HepG2 (cell line): ENCODE results near the gene PTPN2. TPM values are rescaled to one million over a fixed set of nuclear protein-coding genes. Genes with fewer than 3 reads are reported as not detected.

Source experiments
- ATAC-seq: fragments of 200-7000 bp; cut with Tn5 transposase; 3 replicates; pipeline ENCODE4 v1.9.1; 2020; ENCODE audit warnings: mild to moderate bottlenecking, moderate library complexity
- BruUV-seq: library from RNA; stranded (reverse); fragments of 400-500 nt; replicated peaks from 2 replicates; lab custom pipeline; 2021; lab: Mats Ljungman, UMichigan
- CTCF ChIA-PET: fragments of 300-600 bp; formaldehyde crosslinking; extraction: SDS; loops from one replicate; lab custom pipeline; 2021; ENCODE audit warnings: low total read pairs, inconsistent platforms, low intra/inter-chr PET ratio; lab: Yijun Ruan, JAX
- POLR2A ChIA-PET: fragments of 350-600 bp; sonication (Branson Sonifier 250); formaldehyde crosslinking; loops from one replicate; lab custom pipeline; 2020; ENCODE audit warnings: antibody characterized with exemption, inconsistent platforms; lab: Yijun Ruan, JAX
- DNase-seq: peaks from one replicate; pipeline ENCODE4 v3.0.0-alpha.2; 2015; ENCODE audit warnings: low spot score
- FAIRE-seq: peaks from 3 replicates; lab custom pipeline; 2011; peaks lifted over from hg19 to GRCh38; lab: Jason Lieb, UNC
- H2AFZ ChIP-seq: one replicate; pipeline ENCODE4 v1.6.1; 2011; ENCODE audit warnings: low read length, inconsistent platforms
- H3K27ac ChIP-seq: fragments of 300-600 bp; 3 replicates; pipeline ENCODE4 v1.8.0; 2011; ENCODE audit warnings: mixed run types, mild to moderate bottlenecking, mixed read lengths, low read length, inconsistent platforms; ENCODE audit not compliant: insufficient read depth; ENCODE audit errors: extremely low read length
- H3K27me3 ChIP-seq, 2 experiments: fragments of 200-600 bp in 1 of 2; 2 replicates in 1 of 2; 3 replicates in 1 of 2; pipeline versions ENCODE4 v1.6.0 to v1.8.0; 2011; ENCODE audit warnings: low read length in 2 of 2, mild to moderate bottlenecking in 2 of 2, moderate library complexity in 2 of 2, inconsistent platforms in 1 of 2; ENCODE audit not compliant: insufficient read depth in 2 of 2, control insufficient read depth in 1 of 2
- H3K36me3 ChIP-seq, 2 experiments: fragments of 200-600 bp in 1 of 2; replicated peaks in 1 of 2; 2 replicates in 1 of 2; 3 replicates in 1 of 2; pipeline versions ENCODE4 v1.5.1 to v1.8.0; 2011; ENCODE audit warnings: low read length in 2 of 2, inconsistent platforms in 1 of 2; ENCODE audit not compliant: insufficient read depth in 2 of 2, control insufficient read depth in 1 of 2
- H3K4me1 ChIP-seq: 2 replicates; pipeline ENCODE4 v1.5.1; 2012; ENCODE audit warnings: low read length, inconsistent platforms; ENCODE audit not compliant: insufficient read depth
- H3K4me2 ChIP-seq: 2 replicates; pipeline ENCODE4 v1.6.0; 2011; ENCODE audit warnings: low read depth, low read length, inconsistent platforms
- H3K4me3 ChIP-seq, 3 experiments: fragments of 200-600 bp in 1 of 3; sonication (generic), shearing (Covaris generic) in 1 of 3; replicated peaks in 1 of 3; 2 replicates each; pipeline ENCODE4 v1.5.1; 2011 to 2016; ENCODE audit warnings: low read length in 3 of 3, inconsistent platforms in 2 of 3, low read depth in 2 of 3, mild to moderate bottlenecking in 2 of 3, control low read depth in 1 of 3, mixed read lengths in 1 of 3; ENCODE audit not compliant: insufficient read depth in 1 of 3
- H3K79me2 ChIP-seq: one replicate; pipeline ENCODE4 v1.6.1; 2011; ENCODE audit warnings: low read length, inconsistent platforms; ENCODE audit not compliant: insufficient read depth
- H3K9ac ChIP-seq: 2 replicates; pipeline ENCODE4 v1.6.0; 2011; ENCODE audit warnings: mild to moderate bottlenecking, low read depth, low read length, inconsistent platforms; ENCODE audit not compliant: insufficient read depth
- H3K9me3 ChIP-seq: 2 replicates; pipeline ENCODE4 v1.5.1; 2012; ENCODE audit warnings: mild to moderate bottlenecking, low read length
- H4K20me1 ChIP-seq: 2 replicates; pipeline ENCODE4 v1.6.0; 2011; ENCODE audit warnings: inconsistent platforms, mild to moderate bottlenecking, low read length, moderate library complexity; ENCODE audit not compliant: insufficient read depth
- GZF1 ChIP-seq: sonication (generic); formaldehyde crosslinking; IDR thresholded peaks from 2 replicates; pipeline ENCODE4 v1.5.1; 2020; ENCODE audit warnings: mild to moderate bottlenecking, missing genetic modification reagents
- IKZF1 ChIP-seq: fragments of 450-650 bp; IDR thresholded peaks from 2 replicates; pipeline ENCODE4 v1.7.1; 2016
- KAT8 ChIP-seq: IDR thresholded peaks from 2 replicates; pipeline ENCODE4 v1.6.1; 2016; ENCODE audit warnings: missing genetic modification reagents, missing compliant biosample characterization
- MIER3 ChIP-seq: IDR thresholded peaks from 2 replicates; pipeline ENCODE4 v1.6.1; 2016; ENCODE audit warnings: missing compliant biosample characterization, borderline replicate concordance
- MIXL1 ChIP-seq: IDR thresholded peaks from 2 replicates; pipeline ENCODE4 v1.6.1; 2016
- PHB2 ChIP-seq: fragments of 450-650 bp; IDR thresholded peaks from 2 replicates; pipeline ENCODE4 v1.6.1; 2018; ENCODE audit not compliant: partially characterized antibody
- RARA ChIP-seq: IDR thresholded peaks from 2 replicates; pipeline ENCODE4 v1.6.1; 2016; ENCODE audit warnings: missing genetic modification reagents, missing compliant biosample characterization
- RBM39 ChIP-seq: fragments of 200-400 bp; formaldehyde crosslinking; IDR thresholded peaks from one replicate; pipeline ENCODE4 v1.6.1; 2018; ENCODE audit warnings: antibody characterized with exemption, mild to moderate bottlenecking, low read depth, low read length; ENCODE audit not compliant: poor library complexity, severe bottlenecking
- SOX13 ChIP-seq, 3 experiments: fragments of 450-650 bp in 1 of 3; sonication (generic) in 1 of 3; formaldehyde crosslinking in 1 of 3; IDR thresholded peaks in 2 of 3; conservative IDR thresholded peaks in 1 of 3; 2 replicates each; pipeline versions ENCODE4 v1.5.0 to v1.6.1; 2016 to 2020; ENCODE audit warnings: antibody characterized with exemption in 1 of 3, mild to moderate bottlenecking in 1 of 3, missing compliant biosample characterization in 1 of 3, missing genetic modification reagents in 1 of 3, moderate library complexity in 1 of 3
- YY1 ChIP-seq: IDR thresholded peaks from 2 replicates; pipeline ENCODE4 v1.6.1; 2011; ENCODE audit warnings: low read length, low read depth, moderate library complexity, mild to moderate bottlenecking; ENCODE audit not compliant: insufficient read depth, insufficient replicate concordance
- ZNF564 ChIP-seq: sonication (generic); formaldehyde crosslinking; IDR thresholded peaks from 2 replicates; pipeline ENCODE4 v1.8.1; 2023; ENCODE audit warnings: mild to moderate bottlenecking, missing genetic modification reagents
- ZNF570 ChIP-seq: sonication (generic); formaldehyde crosslinking; IDR thresholded peaks from 2 replicates; pipeline ENCODE4 v1.4.0; 2020; ENCODE audit warnings: mild to moderate bottlenecking, missing genetic modification reagents, borderline replicate concordance
- ZNF629 ChIP-seq: sonication (generic); formaldehyde crosslinking; conservative IDR thresholded peaks from 2 replicates; pipeline ENCODE4 v1.5.0; 2020; ENCODE audit warnings: missing genetic modification reagents
- ZNF670 ChIP-seq: sonication (generic); formaldehyde crosslinking; IDR thresholded peaks from 2 replicates; pipeline ENCODE4 v1.8.0; 2022; ENCODE audit warnings: mild to moderate bottlenecking, missing genetic modification reagents, borderline replicate concordance
- ZNF709 ChIP-seq: sonication (generic); formaldehyde crosslinking; IDR thresholded peaks from 2 replicates; pipeline ENCODE4 v1.5.0; 2020; ENCODE audit warnings: mild to moderate bottlenecking, missing genetic modification reagents
- WGBS: methylation state at CpG from one replicate; pipeline ENCODE4 v1.1.6; 2017; ENCODE audit warnings: low lambda C conversion rate; 5-methylcytosine and 5-hydroxymethylcytosine counted together
- in situ Hi-C: cut with HindIII; loops from 2 replicates; pipeline ENCODE4 v1.10.0; 2017; ENCODE audit warnings: low pct_unique_long_range_greater_than_20kb; ENCODE audit not compliant: extremely low pct_ligation_motif_present
- intact Hi-C: fragments of 100-400 bp; cut with micrococcal nuclease; formaldehyde crosslinking; loops from one replicate; pipeline ENCODE4 v1.10.0; 2022; ENCODE audit not compliant: unreplicated experiment
- polyA plus RNA-seq, 8 experiments: library from polyadenylated mRNA; depleted of rRNA in 3 of 8; stranded (reverse) in 7 of 8; unstranded in 1 of 8; fragments of >200 nt; fragmentation: Illumina TruSeq in 4 of 8; extraction: Trizol in 4 of 8; gene quantifications; 2 replicates each; pipeline versions ENCODE4 v1.2.1 to v1.2.3, GENCODE V29; 2011 to 2016; ENCODE audit warnings: low read depth in 4 of 8, missing spikeins in 1 of 8, mixed read lengths in 1 of 8; ENCODE audit not compliant: insufficient read depth in 1 of 8
- total RNA-seq, 5 experiments: library from RNA; depleted of rRNA; stranded (reverse); fragments of >200 nt; fragmentation: Illumina TruSeq; extraction: Trizol; gene quantifications; 2 replicates each; pipeline ENCODE4 v1.2.3, GENCODE V29; 2016; ENCODE audit warnings: low read depth in 1 of 5
- TF ChIP-seq, protein P1 (sequence below): sonication (generic); formaldehyde crosslinking; IDR thresholded peaks from 2 replicates; pipeline ENCODE4 v1.8.0; 2022; ENCODE audit warnings: mild to moderate bottlenecking, missing genetic modification reagents
- TF ChIP-seq, protein P2 (sequence below): sonication (generic); formaldehyde crosslinking; IDR thresholded peaks from 2 replicates; pipeline ENCODE4 v1.4.0; 2020; ENCODE audit warnings: missing genetic modification reagents, borderline replicate concordance
- TF ChIP-seq, protein P3 (sequence below): sonication (generic); formaldehyde crosslinking; IDR thresholded peaks from 2 replicates; pipeline ENCODE4 v1.4.0; 2020; ENCODE audit warnings: missing genetic modification reagents; ENCODE audit errors: not compliant biosample characterization

The PTPN2 gene
- total and polyA plus RNA-seq, 2 of the 13 experiments (the other 11 are each of a cell fraction or from before 2014, with no cell fraction given), result 24.9 to 41.5 TPM

DNA sequence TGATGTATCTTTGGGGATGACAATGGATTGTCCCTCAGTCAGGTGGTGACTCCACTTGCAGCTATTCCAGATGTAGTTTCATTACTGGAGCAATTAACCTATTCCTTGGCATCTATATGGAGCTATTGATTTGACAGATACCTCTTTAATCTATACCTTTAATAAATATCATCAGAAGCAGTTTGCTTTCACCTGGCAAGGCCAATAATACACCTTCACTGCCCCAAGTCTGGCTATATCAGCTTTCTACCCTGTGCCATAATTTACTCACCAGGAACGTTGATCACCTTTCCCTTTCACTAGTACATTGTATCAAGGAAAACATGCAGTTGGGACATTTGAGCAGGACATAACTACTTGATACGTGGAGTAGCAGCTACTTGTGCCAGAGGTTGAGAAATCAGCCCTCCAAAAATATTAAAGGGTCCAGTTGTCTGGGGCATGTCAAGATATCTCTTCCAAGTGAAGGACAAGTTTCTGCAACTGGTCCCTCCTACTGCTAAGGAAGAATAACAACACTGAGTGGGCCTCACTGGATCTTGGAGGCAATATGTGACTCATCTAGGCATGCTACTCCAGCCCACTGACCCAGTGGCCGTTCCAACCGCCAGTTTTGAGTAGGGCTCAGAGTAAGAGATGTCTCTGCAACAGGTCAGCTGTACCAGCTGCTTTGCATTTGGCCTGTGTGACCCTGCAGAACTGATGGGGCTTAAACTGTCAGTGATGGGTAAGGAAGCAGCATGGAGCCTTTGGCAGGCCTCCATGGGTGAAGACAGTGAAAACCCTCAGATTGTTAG, 114.2 kb downstream of the PTPN2 start:
- no peaks in the 10 kb centered on the region for H3K79me2 ChIP-seq
- no peak overlapping the region for H2AFZ ChIP-seq
- in situ Hi-C loops (loop anchor here (5.0 kb wide), 1 partner anchor 43 kb away; no protein-coding TSS in a partner anchor), intact Hi-C loops (no loop called here)
- no peaks in the 10 kb centered on the region for H3K9me3 ChIP-seq
- H3K36me3 ChIP-seq, result no peaks in the 10 kb centered on the region
- H3K4me3 ChIP-seq, result no peak overlapping the region
- no peaks in the 10 kb centered on the region for H3K27me3 ChIP-seq
- BruUV-seq, result no TSS peak
- FAIRE-seq (no peak), DNase-seq (no peak), ATAC-seq (no peak)
- no peak overlapping the region for H3K27ac ChIP-seq
- ChIA-PET CTCF (no interaction called here), POLR2A (interaction anchor here (1.3 to 4.0 kb wide), 2 partner anchors 39 to 114 kb away, joined by 4 to 34 read pairs; partner anchors contain the start of gene PTPN2)
- no peaks in the 10 kb centered on the region for H4K20me1 ChIP-seq
- no peak overlapping the region for H3K9ac ChIP-seq
- peaks cover 32% of the 10 kb centered on the region for H3K4me1 ChIP-seq
- H3K4me2 ChIP-seq, result no peak overlapping the region
- WGBS, result 62% methylated on average over 3 of the region's 4 CpGs
- TF ChIP-seq ZNF709 (no peak), SOX13 (IDR thresholded peaks at IDR 0.05) (no peak), SOX13 (CRISPR knock-in tag; conservative IDR thresholded peaks at IDR 0.05 in 1 of 2, IDR thresholded peaks at IDR 0.05 in 1 of 2) (no peak), MIXL1 (CRISPR knock-in tag) (no peak), RARA (CRISPR knock-in tag) (no peak), ZNF570 (no peak), KAT8 (CRISPR knock-in tag) (no peak), ZNF629 (CRISPR knock-in tag) (no peak), IKZF1 (no peak), ZNF670 (no peak), RBM39 (no peak), GZF1 (no peak), MIER3 (CRISPR knock-in tag) (no peak), PHB2 (no peak), ZNF564 (no peak), YY1 (no peak)
- TF ChIP-seq, protein P1, sequence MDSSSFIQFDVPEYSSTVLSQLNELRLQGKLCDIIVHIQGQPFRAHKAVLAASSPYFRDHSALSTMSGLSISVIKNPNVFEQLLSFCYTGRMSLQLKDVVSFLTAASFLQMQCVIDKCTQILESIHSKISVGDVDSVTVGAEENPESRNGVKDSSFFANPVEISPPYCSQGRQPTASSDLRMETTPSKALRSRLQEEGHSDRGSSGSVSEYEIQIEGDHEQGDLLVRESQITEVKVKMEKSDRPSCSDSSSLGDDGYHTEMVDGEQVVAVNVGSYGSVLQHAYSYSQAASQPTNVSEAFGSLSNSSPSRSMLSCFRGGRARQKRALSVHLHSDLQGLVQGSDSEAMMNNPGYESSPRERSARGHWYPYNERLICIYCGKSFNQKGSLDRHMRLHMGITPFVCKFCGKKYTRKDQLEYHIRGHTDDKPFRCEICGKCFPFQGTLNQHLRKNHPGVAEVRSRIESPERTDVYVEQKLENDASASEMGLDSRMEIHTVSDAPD (CRISPR knock-in tag), result no peak
- TF ChIP-seq, protein P2, sequence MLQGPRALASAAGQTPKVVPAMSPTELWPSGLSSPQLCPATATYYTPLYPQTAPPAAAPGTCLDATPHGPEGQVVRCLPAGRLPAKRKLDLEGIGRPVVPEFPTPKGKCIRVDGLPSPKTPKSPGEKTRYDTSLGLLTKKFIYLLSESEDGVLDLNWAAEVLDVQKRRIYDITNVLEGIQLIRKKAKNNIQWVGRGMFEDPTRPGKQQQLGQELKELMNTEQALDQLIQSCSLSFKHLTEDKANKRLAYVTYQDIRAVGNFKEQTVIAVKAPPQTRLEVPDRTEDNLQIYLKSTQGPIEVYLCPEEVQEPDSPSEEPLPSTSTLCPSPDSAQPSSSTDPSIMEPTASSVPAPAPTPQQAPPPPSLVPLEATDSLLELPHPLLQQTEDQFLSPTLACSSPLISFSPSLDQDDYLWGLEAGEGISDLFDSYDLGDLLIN, result no peak
- TF ChIP-seq, protein P3, sequence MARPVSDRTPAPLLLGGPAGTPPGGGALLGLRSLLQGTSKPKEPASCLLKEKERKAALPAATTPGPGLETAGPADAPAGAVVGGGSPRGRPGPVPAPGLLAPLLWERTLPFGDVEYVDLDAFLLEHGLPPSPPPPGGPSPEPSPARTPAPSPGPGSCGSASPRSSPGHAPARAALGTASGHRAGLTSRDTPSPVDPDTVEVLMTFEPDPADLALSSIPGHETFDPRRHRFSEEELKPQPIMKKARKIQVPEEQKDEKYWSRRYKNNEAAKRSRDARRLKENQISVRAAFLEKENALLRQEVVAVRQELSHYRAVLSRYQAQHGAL (CRISPR knock-in tag), result no peak
